ENCODE data around the gene SLC46A1.

SLC46A1 gene

DNA sequence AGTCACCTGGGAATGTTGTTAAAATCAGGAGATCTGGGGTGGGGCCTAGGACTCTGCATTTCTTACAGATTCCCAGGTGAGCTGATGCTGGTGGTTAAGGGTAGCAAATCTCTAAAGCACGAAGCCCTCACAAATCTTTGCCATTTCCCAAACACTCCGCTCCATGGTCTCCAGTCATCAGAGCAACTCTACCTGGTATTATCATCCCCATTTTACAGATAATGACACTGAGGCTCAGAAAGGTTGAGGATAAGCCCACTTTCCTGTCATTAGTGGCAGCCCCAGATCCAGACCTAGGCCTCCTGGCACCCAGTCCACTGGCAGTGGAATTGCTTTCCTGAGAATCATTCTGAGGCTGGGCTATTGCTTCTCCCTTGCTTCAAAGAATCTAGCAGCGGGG is 8.7 kb downstream of the SLC46A1 start:
- no peak overlapping the region for H3K4me3 ChIP-seq (replicated peaks; ENCODE audit: low read depth, low read length)
- DNase-seq (ENCODE audit: extremely low read depth, low read depth): no peak
- TF ChIP-seq, protein P1, sequence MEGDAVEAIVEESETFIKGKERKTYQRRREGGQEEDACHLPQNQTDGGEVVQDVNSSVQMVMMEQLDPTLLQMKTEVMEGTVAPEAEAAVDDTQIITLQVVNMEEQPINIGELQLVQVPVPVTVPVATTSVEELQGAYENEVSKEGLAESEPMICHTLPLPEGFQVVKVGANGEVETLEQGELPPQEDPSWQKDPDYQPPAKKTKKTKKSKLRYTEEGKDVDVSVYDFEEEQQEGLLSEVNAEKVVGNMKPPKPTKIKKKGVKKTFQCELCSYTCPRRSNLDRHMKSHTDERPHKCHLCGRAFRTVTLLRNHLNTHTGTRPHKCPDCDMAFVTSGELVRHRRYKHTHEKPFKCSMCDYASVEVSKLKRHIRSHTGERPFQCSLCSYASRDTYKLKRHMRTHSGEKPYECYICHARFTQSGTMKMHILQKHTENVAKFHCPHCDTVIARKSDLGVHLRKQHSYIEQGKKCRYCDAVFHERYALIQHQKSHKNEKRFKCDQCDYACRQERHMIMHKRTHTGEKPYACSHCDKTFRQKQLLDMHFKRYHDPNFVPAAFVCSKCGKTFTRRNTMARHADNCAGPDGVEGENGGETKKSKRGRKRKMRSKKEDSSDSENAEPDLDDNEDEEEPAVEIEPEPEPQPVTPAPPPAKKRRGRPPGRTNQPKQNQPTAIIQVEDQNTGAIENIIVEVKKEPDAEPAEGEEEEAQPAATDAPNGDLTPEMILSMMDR (IDR thresholded peaks at IDR 0.05; ENCODE audit: low read depth, low read length, missing control alignments): no peak

DNA sequence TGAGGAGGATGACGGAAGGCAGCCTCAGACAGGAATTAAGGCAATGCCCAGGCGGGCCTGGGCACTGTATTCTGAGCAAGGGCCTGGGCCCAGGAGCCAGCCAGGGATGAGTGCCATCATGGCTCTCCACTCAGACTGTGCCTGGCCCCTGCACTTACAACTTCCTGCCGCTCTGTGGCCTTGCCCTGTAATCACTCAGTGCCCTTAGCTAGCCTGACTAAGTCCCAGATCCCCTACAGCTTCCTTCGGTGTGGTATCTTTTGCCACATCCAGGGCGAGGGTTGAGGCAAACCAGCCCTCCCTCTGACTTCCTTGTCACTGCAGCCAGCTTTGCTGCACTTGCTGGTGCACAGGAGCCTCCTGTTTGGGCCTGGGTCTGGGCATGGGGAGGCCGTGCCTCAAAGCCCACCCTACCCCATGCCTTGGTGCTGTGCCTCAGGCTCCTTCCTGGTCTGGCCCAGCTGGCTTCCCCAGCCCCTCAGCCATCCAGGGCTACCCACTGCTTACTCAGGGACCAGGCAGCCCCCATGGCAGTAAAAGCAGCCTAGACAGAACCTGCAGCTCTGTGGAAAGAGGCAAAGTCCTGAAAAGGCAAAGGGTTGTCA is 9.3 kb downstream of the SLC46A1 start:
- no peak for DNase-seq (ENCODE audit: extremely low read depth, low read depth)
- TF ChIP-seq, protein P1 (IDR thresholded peaks at IDR 0.05; ENCODE audit: low read depth, low read length, missing control alignments): no peak

DNA sequence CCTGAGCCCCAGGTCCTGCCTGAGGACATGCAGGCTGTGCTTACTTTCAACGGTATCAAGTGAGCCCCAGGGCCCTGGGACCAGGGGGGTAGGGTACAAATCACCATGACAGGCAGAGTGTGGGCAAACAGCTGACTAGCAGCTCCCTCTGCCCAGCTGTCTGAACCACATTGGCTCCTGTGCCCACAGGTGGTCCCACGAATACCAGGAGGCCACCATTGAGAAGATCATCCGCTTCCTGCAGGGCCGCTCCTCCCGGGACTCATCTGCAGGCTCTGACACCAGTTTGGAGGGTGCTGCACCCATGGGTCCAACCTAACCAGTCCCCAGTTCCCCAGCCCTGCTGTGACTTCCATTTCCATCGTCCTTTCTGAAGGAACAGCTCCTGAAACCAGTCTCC is 10.0 kb downstream of the SLC46A1 start:
- no peak overlapping the region for H3K4me3 ChIP-seq (replicated peaks; ENCODE audit: low read depth, low read length)
- DNase-seq (ENCODE audit: extremely low read depth, low read depth): no peak
- TF ChIP-seq, protein P1 (IDR thresholded peaks at IDR 0.05; ENCODE audit: low read depth, low read length, missing control alignments): no peak

More for the DNA sequence above, 9.3 kb downstream of the SLC46A1 start:
- H3K4me3 ChIP-seq (replicated peaks; ENCODE audit: low read depth, low read length): no peak overlapping the region

DNA sequence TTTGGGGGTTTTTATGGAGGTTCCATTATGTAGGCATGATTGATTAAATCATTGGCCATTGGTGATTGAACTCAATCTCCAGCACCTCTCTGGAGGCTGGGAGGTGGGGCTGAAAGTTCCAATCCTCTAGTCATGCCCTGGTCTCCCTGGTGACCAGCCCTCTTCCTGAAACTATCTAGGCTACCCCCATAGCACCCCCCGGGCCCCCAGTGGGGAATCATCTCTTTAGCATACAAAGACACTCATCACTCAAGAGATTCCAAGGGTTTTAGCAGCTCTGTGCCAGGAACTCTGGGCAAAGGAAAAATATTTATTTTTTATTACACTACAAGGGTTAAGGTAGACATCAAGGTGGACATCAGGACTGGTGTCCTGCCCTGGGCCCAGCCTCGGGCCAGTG is 10.6 kb downstream of the SLC46A1 start:
- TF ChIP-seq, protein P1 (IDR thresholded peaks at IDR 0.05; ENCODE audit: low read depth, low read length, missing control alignments): no peak
- no peak for DNase-seq (ENCODE audit: extremely low read depth, low read depth)
- no peak overlapping the region for H3K4me3 ChIP-seq (replicated peaks; ENCODE audit: low read depth, low read length)

DNA sequence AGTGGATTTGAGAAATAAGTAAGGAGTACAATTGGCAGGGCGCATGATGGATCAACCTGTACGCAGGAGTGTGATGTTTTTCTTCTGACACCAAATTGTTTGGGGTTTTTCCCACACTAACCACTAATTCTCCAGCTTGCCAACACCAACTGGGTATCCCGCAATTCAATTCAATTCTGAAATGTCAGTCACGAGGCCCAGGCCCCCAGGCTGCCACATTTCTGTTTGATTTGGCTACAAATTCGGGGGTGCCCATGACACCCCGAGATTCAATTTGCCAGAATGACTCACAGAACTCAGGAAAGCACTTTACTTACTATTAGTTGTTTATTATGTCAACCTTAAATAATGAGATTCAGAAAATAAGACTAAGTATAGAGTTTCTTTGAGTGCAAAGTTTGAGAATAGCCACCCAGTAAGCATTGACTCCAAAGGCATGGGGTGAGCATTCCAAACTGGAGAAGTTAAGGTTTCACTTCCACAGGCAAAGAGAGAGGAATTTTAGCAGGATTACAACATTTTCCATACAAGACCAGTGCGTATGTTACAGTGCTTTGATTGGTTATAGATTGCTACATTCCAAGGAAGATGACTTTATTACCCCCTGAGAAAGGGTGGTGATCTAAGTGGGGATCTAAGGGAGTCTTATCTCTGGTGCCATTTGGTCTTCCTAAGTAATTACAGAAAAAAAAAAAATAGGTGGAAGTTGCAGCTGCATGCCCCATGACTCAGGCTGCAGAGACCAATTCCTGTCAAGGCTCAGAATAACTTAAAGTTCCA is 11.5 kb downstream of the SLC46A1 start:
- TF ChIP-seq, protein P1 (IDR thresholded peaks at IDR 0.05; ENCODE audit: low read depth, low read length, missing control alignments): no peak
- DNase-seq (ENCODE audit: extremely low read depth, low read depth): no peak
- no peak overlapping the region for H3K4me3 ChIP-seq (replicated peaks; ENCODE audit: low read depth, low read length)

DNA sequence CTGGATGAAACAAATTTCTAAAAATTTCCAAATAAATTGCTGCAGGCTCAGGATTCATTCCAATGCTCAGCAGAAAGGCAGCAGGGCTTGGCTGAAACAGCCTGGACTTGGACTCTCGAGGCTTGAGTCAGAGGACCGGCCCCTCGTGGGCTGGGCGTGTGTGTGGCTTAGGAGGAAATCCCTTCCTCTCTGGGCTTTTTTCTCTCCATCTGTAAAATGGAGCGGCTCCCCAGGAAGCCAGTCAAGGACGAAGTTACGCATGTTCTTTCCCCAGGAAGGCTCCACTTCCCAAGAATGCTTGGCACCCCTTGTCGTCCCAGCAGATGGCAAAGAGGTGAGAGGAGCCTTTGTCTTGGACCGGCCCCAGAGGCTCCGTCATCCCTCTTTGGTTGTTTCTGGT is 13.5 kb downstream of the SLC46A1 start:
- no peak for DNase-seq (ENCODE audit: extremely low read depth, low read depth)
- H3K4me3 ChIP-seq (replicated peaks; ENCODE audit: low read depth, low read length): no peak overlapping the region
- TF ChIP-seq, protein P1 (IDR thresholded peaks at IDR 0.05; ENCODE audit: low read depth, low read length, missing control alignments): no peak

All from HFF-Myc (cell line).